Ishikawa (cell line): ENCODE measurements around the gene HTR4.

Experiments used
- CEBPB ChIP-seq: IDR thresholded peaks from 2 replicates; pipeline ENCODE4 v1.6.1; 2012
- CREB1 ChIP-seq: IDR thresholded peaks from 2 replicates; pipeline ENCODE4 v1.6.1; 2012; ENCODE audit warnings: low read depth
- EGR1 ChIP-seq: IDR thresholded peaks from 2 replicates; pipeline ENCODE4 v1.6.1; 2012
- EP300 ChIP-seq: IDR thresholded peaks from 2 replicates; pipeline ENCODE4 v1.6.1; 2012; ENCODE audit warnings: borderline replicate concordance
- FOXM1 ChIP-seq: IDR thresholded peaks from 2 replicates; pipeline ENCODE4 v1.6.1; 2012; ENCODE audit warnings: low read depth, borderline replicate concordance
- NFIC ChIP-seq: IDR thresholded peaks from 2 replicates; pipeline ENCODE4 v1.6.1; 2012
- RAD21 ChIP-seq: IDR thresholded peaks from 2 replicates; pipeline ENCODE4 v1.6.1; 2012; ENCODE audit warnings: low read depth
- TAF1 ChIP-seq: IDR thresholded peaks from 2 replicates; pipeline ENCODE4 v1.6.1; 2012; ENCODE audit warnings: low read depth, mild to moderate bottlenecking
- TCF12 ChIP-seq: IDR thresholded peaks from 2 replicates; pipeline ENCODE4 v1.6.1; 2012; ENCODE audit warnings: low read depth
- TEAD4 ChIP-seq: IDR thresholded peaks from 2 replicates; pipeline ENCODE4 v1.6.1; 2012
- YY1 ChIP-seq: IDR thresholded peaks from 2 replicates; pipeline ENCODE4 v1.6.1; 2012; ENCODE audit warnings: low read depth
- ZBTB7A ChIP-seq: IDR thresholded peaks from 2 replicates; pipeline ENCODE4 v1.6.1; 2012; ENCODE audit warnings: low read depth
- TF ChIP-seq, protein P1 (sequence below): IDR thresholded peaks from 2 replicates; pipeline ENCODE4 v1.6.1; 2012
- TF ChIP-seq, protein P2 (sequence below): IDR thresholded peaks from 2 replicates; pipeline ENCODE4 v1.6.1; 2012
- TF ChIP-seq, protein P3 (sequence below): IDR thresholded peaks from 2 replicates; pipeline ENCODE4 v1.6.1; 2012; ENCODE audit warnings: low read depth, mild to moderate bottlenecking

HTR4 gene

DNA sequence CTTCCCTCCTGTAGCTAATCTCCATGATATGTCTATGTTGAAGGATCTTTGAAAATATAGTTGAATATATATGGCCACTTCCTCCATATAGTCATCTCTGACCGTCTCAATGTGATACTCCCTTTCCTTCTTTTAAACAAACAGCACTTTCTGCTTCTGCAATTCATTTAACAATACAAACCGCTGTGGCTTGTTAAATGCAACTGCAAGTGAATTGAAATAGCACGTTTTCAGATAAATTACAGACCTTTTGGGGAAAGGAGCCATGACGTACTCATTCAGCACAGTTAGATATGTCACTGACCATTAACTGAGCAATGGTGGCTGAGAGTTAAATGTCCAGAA, 188.1 kb downstream of the HTR4 start:
- TF ChIP-seq TCF12 (no peak), RAD21 (no peak)
- TF ChIP-seq, protein P1, sequence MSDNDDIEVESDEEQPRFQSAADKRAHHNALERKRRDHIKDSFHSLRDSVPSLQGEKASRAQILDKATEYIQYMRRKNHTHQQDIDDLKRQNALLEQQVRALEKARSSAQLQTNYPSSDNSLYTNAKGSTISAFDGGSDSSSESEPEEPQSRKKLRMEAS = no peak

DNA sequence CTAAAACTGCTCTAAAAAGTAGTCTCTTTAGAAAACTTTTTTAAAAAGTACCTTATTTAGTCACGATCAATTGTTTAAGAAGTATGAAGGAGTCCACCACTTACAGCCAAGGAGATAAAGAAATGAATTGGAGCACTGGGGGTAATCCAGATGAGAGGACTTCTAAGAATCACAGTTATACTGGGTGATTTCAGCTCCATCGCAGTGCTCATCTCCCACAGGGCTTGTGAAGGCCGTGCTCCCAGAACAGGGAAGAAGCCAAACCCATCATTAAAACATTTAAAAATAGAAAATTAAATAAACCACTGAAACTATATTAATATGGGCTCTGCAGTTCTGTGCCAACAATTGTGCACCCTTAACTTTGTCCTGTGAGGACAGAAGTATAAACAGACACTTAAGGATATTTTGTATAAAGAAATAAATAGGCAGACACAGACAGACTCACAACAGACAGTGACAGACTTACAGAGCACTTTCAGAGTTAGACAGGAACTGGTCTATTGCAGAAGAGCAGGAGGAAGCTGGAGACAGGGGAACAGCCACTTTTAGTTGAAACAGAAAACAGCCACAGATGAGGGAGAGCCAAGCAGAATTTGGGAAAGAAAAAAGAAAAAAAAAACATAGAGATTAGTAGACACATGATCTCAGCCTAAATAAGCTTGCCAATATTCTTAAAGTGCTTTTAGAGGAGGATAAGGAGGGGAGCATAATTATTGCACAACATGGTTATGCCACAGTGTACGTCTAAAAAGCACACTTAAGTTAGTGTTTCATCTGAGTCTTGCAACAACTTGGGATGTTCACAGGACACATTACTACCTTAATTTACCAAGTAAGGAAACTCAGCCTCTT, 188.7 kb downstream of the HTR4 start:
- TF ChIP-seq TCF12 (no peak), FOXM1 (no peak), RAD21 (no peak), TEAD4 (no peak), EP300 (no peak), EGR1 (no peak), ZBTB7A (no peak), CREB1 (no peak), NFIC (no peak), TAF1 (no peak), YY1 (no peak), CEBPB (no peak)
- TF ChIP-seq, protein P1 = no peak
- TF ChIP-seq, protein P2, sequence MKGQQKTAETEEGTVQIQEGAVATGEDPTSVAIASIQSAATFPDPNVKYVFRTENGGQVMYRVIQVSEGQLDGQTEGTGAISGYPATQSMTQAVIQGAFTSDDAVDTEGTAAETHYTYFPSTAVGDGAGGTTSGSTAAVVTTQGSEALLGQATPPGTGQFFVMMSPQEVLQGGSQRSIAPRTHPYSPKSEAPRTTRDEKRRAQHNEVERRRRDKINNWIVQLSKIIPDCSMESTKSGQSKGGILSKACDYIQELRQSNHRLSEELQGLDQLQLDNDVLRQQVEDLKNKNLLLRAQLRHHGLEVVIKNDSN = no peak
- TF ChIP-seq, protein P3, sequence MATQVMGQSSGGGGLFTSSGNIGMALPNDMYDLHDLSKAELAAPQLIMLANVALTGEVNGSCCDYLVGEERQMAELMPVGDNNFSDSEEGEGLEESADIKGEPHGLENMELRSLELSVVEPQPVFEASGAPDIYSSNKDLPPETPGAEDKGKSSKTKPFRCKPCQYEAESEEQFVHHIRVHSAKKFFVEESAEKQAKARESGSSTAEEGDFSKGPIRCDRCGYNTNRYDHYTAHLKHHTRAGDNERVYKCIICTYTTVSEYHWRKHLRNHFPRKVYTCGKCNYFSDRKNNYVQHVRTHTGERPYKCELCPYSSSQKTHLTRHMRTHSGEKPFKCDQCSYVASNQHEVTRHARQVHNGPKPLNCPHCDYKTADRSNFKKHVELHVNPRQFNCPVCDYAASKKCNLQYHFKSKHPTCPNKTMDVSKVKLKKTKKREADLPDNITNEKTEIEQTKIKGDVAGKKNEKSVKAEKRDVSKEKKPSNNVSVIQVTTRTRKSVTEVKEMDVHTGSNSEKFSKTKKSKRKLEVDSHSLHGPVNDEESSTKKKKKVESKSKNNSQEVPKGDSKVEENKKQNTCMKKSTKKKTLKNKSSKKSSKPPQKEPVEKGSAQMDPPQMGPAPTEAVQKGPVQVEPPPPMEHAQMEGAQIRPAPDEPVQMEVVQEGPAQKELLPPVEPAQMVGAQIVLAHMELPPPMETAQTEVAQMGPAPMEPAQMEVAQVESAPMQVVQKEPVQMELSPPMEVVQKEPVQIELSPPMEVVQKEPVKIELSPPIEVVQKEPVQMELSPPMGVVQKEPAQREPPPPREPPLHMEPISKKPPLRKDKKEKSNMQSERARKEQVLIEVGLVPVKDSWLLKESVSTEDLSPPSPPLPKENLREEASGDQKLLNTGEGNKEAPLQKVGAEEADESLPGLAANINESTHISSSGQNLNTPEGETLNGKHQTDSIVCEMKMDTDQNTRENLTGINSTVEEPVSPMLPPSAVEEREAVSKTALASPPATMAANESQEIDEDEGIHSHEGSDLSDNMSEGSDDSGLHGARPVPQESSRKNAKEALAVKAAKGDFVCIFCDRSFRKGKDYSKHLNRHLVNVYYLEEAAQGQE = no peak

DNA sequence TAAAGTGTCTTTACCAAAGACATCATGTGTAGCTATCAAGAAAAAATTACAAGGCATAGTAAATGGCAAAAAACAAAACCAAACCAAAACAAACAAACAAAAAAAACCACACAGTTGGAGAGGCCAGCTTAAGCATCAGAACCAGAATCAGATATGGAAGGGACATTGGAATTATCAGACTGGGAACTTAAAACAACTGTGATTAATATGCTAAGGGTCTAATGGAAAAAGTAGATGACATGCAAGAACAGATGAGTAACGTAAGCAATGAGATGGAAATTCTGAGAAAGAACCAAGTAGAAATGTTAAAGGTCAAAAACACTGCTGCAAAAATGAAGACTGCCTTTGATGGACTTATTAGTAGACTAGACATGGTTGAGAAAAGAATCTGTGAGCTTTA, 194.7 kb downstream of the HTR4 start:
- no peak for TF ChIP-seq TEAD4
- TF ChIP-seq, protein P2 = no peak
- TF ChIP-seq EGR1 = no peak
- no peak for TF ChIP-seq TAF1
- TF ChIP-seq RAD21 = no peak
- TF ChIP-seq FOXM1 = no peak
- no peak for TF ChIP-seq EP300
- TF ChIP-seq TCF12 = no peak
- TF ChIP-seq CEBPB = no peak
- no peak for TF ChIP-seq YY1
- TF ChIP-seq, protein P3 = no peak
- no peak for TF ChIP-seq CREB1
- TF ChIP-seq NFIC = no peak
- TF ChIP-seq, protein P1 = no peak
- TF ChIP-seq ZBTB7A = no peak

DNA sequence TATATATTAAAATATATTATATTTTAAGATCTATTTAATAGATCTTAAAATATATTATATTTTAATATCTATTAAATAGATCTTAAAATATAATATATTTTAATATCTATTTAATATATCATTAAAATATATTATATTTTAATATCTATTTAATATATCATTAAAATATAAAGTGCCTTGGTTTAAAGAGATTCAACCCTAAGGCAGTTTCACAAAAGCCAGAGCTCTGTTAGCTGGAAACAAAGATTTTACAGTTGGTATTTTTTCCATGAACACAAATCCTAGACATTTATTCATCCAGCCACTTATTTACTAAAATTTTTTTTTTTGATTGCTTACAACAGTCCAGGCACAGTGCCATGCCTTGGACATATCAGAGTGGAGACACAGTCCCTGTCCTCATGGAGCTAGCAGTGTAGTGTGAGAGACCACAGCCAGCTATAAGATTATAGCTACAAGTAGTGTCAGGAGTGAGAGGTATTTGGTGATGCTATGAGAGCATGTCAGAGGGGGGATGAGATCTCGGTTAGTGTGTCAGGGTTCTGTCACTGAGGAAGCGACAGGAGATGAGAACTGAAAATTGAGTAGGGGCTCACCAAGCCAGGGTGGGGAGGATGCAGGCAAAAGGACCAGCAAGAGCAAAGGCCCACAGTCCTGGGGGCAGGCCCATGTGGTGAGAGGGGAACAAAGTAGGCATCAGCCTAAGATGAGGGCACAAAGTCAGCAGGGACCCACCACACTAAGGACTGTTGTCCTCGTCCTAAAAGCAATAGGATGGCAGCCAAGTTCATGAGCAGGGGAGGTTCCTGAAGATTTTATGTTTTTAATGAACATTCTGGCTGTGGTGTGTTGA, 196.1 kb downstream of the HTR4 start:
- TF ChIP-seq EGR1 = no peak
- no peak for TF ChIP-seq YY1
- no peak for TF ChIP-seq TCF12
- no peak for TF ChIP-seq CREB1
- TF ChIP-seq, protein P3 = no peak
- no peak for TF ChIP-seq NFIC
- TF ChIP-seq, protein P2 = no peak
- no peak for TF ChIP-seq TEAD4
- no peak for TF ChIP-seq TAF1
- no peak for TF ChIP-seq FOXM1
- TF ChIP-seq RAD21 = no peak
- TF ChIP-seq, protein P1 = no peak
- no peak for TF ChIP-seq EP300
